ENCODE results near the gene DOK5.
"Not testable (repeated sequence)": the region's sequence is repeated elsewhere in the genome, so short reads cannot be mapped to it uniquely, and the experiment has no call there.

The DOK5 gene

DNA sequence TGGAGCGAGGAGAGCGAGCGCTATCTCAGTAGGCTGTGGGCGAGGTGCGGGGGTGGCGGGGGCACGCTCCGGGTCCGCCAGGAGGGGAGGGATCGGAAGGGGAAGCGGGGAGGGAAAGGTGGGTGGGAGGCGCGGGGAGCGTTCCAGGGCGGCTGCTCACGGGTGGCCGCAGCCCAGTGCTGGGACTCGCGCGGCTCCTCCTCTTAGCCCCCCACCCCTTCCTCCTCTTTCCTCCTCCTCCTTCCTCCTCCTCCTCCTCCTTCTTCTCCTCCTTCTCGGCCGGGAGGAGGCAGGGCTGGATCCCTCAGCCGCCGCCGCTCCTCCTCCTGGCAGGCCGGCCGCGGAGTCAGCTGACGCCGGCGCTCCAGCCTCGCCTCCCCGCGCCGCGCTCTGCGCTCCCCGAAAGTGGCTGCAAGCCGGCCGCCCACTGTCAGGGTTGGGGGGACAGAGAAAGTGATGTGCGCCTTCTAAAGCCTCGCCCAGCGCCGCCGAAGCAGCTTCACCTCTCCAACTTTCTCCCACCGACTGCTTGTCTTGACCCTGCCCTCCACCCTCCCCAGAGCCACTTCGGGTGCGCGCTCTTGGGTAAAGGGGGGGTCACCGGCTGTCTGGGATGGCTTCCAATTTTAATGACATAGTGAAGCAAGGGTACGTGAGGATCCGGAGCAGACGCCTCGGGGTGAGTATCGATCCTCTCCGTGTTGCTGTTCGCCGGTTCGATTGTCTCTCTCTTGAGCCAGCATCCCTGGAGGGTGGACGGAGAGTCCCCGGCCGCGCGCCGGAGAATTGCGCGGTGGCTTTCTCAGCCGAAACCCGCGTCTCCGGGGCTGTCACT, at the start of gene DOK5:
DOK5 (plus strand) TSS at position 260 of the 835 bp plus-strand sequence; CDS start at position 614, 354 bp downstream.
- Mint-ChIP-seq H3K36me3 (no peaks in the 10 kb centered on the region), H3K9me3 (peaks cover 2% of the 10 kb centered on the region), H3K27me3 (peaks cover 20% of the 10 kb centered on the region), H3K4me3 (no peak within 1 kb of the TSS), H3K4me1 (peaks cover 2% of the 10 kb centered on the region), H3K27ac (no peak within 1 kb of the TSS)
- no peak for DNase-seq (ENCODE audit: low spot score in 2 of 2)
- no peak for ATAC-seq (ENCODE audit: low read depth)

DNA sequence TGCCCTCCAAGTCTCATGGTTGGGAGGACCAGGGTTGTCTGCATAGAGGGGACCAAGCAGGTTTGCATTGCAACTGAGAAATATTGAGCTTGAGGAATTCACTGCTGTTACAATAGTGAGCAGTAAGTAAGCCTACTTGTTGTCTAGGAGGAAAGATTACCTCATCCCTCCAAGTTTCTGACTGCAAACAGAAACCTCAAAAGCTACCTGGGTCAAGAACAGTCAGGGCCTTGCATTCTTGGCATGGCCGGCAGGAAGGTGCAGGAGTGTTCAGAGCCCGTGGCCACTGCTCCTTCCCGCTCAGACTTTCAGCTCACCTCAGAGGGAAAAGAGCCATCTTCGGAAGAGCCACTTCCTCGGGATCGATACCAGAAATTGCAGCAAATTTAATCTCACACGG, 46.0 kb upstream of the DOK5 start:
- Mint-ChIP-seq H3K27me3 (peaks cover 2% of the 10 kb centered on the region), H3K4me1 (no peaks in the 10 kb centered on the region), H3K9me3 (peaks cover 7% of the 10 kb centered on the region), H3K27ac (no peak overlapping the region), H3K36me3 (peaks cover 5% of the 10 kb centered on the region), H3K4me3 (no peak overlapping the region)
- DNase-seq (ENCODE audit: low spot score in 2 of 2) (no peak), ATAC-seq (ENCODE audit: low read depth) (no peak)

GRCh38 chr20:54431156-54431944, 44.0 kb upstream of the DOK5 start:
- Mint-ChIP-seq H3K36me3 (no peaks in the 10 kb centered on the region), H3K27me3 (peaks cover 2% of the 10 kb centered on the region), H3K27ac (no peak overlapping the region), H3K4me3 (no peak overlapping the region), H3K4me1 (no peaks in the 10 kb centered on the region), H3K9me3 (no peaks in the 10 kb centered on the region)
- ATAC-seq (ENCODE audit: low read depth) (no peak), DNase-seq (ENCODE audit: low spot score in 2 of 2) (no peak)

GRCh38 chr20:54432966-54433365, 42.4 kb upstream of the DOK5 start:
- peaks cover 2% of the 10 kb centered on the region for H3K27me3 Mint-ChIP-seq
- H3K27ac Mint-ChIP-seq = no peak overlapping the region
- ATAC-seq (ENCODE audit: low read depth) = no peak
- H3K9me3 Mint-ChIP-seq = no peaks in the 10 kb centered on the region
- no peak for DNase-seq (ENCODE audit: low spot score in 2 of 2)
- H3K4me1 Mint-ChIP-seq = no peaks in the 10 kb centered on the region
- no peak overlapping the region for H3K4me3 Mint-ChIP-seq
- H3K36me3 Mint-ChIP-seq = no peaks in the 10 kb centered on the region

DNA sequence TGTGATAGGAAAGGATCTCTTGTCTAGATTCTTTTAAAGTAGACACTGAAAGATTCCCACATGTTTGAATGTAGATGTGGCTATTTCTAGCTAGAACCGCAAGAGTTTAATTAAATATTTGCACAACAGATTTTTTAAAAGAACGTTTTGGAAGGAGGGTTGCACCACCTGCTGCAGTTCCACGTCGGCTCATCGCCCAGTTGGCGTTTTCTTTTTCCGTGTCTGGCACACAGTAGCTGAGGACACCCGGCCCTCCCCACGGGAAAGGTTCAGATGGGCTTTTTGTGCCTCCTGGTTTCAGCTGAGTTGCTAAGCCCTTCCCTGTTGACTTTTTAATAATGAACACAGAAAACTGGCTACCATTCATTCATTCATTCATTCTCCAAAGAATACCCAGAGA, 41.8 kb upstream of the DOK5 start:
- peaks cover 2% of the 10 kb centered on the region for H3K27me3 Mint-ChIP-seq
- H3K9me3 Mint-ChIP-seq = no peaks in the 10 kb centered on the region
- no peak overlapping the region for H3K27ac Mint-ChIP-seq
- ATAC-seq (ENCODE audit: low read depth) (no peak), DNase-seq (ENCODE audit: low spot score in 2 of 2) (no peak)
- H3K4me1 Mint-ChIP-seq = no peaks in the 10 kb centered on the region
- no peaks in the 10 kb centered on the region for H3K36me3 Mint-ChIP-seq
- H3K4me3 Mint-ChIP-seq = no peak overlapping the region

GRCh38 chr20:54434196-54434595, 41.2 kb upstream of the DOK5 start:
- DNase-seq (ENCODE audit: low spot score in 2 of 2) = no peak
- ATAC-seq (ENCODE audit: low read depth) = no peak
- H3K36me3 Mint-ChIP-seq = no peaks in the 10 kb centered on the region
- no peaks in the 10 kb centered on the region for H3K4me1 Mint-ChIP-seq
- H3K9me3 Mint-ChIP-seq = no peaks in the 10 kb centered on the region
- peaks cover 3% of the 10 kb centered on the region for H3K27me3 Mint-ChIP-seq
- no peak overlapping the region for H3K27ac Mint-ChIP-seq
- no peak overlapping the region for H3K4me3 Mint-ChIP-seq

DNA sequence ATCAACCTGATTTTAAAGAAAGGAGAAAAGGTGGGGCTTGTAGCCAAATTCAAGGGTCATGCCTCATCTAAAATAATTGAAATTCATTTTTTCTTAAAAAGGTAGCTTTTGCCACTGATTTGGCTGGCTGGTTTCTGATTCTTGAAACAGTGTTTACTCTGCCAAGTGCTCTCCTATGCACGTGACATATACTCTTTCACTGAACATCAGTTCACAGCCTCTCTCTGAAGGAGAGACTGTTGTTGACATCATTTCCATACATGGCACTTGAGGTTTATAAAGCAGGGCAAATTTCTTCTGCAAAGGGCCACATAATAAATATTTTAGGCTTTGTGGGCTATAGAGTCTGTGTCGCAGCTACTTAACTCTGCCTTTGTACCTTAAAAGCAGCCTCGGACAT, 40.4 kb upstream of the DOK5 start:
- no peaks in the 10 kb centered on the region for H3K4me1 Mint-ChIP-seq
- H3K4me3 Mint-ChIP-seq = no peak overlapping the region
- DNase-seq (ENCODE audit: low spot score in 2 of 2) (no peak), ATAC-seq (ENCODE audit: low read depth) (no peak)
- H3K27me3 Mint-ChIP-seq = peaks cover 6% of the 10 kb centered on the region
- H3K27ac Mint-ChIP-seq = no peak overlapping the region
- no peaks in the 10 kb centered on the region for H3K36me3 Mint-ChIP-seq
- no peaks in the 10 kb centered on the region for H3K9me3 Mint-ChIP-seq

GRCh38 chr20:54436410-54436809, 39.0 kb upstream of the DOK5 start:
- H3K36me3 Mint-ChIP-seq; H3K9me3 Mint-ChIP-seq; H3K27me3 Mint-ChIP-seq; ATAC-seq (ENCODE audit: low read depth); H3K4me1 Mint-ChIP-seq; DNase-seq (ENCODE audit: low spot score in 2 of 2); H3K4me3 Mint-ChIP-seq; H3K27ac Mint-ChIP-seq: not testable (repeated sequence)

- no peak overlapping the region for H3K27ac Mint-ChIP-seq
Observed at GRCh38 chr20:54438166-54438565, 37.2 kb upstream of the DOK5 start.

GRCh38 chr20:54450207-54450606, 25.2 kb upstream of the DOK5 start:
- Mint-ChIP-seq H3K4me1 (no peaks in the 10 kb centered on the region), H3K4me3 (no peak overlapping the region), H3K27me3 (no peaks in the 10 kb centered on the region), H3K9me3 (peaks cover 11% of the 10 kb centered on the region), H3K36me3 (no peaks in the 10 kb centered on the region), H3K27ac (no peak overlapping the region)
- ATAC-seq (ENCODE audit: low read depth) = no peak
- no peak for DNase-seq (ENCODE audit: low spot score in 2 of 2)

More at GRCh38 chr20:54438166-54438565, 37.2 kb upstream of the DOK5 start:
- DNase-seq (ENCODE audit: low spot score in 2 of 2) (no peak), ATAC-seq (ENCODE audit: low read depth) (no peak)
- H3K9me3 Mint-ChIP-seq = no peaks in the 10 kb centered on the region
- no peaks in the 10 kb centered on the region for H3K4me1 Mint-ChIP-seq
- H3K4me3 Mint-ChIP-seq = no peak overlapping the region
- no peaks in the 10 kb centered on the region for H3K36me3 Mint-ChIP-seq
- peaks cover 6% of the 10 kb centered on the region for H3K27me3 Mint-ChIP-seq

- Mint-ChIP-seq H3K36me3 (no peaks in the 10 kb centered on the region), H3K27me3 (no peaks in the 10 kb centered on the region), H3K4me3 (no peak overlapping the region), H3K9me3 (peaks cover 11% of the 10 kb centered on the region), H3K27ac (no peak overlapping the region), H3K4me1 (no peaks in the 10 kb centered on the region)
- DNase-seq (ENCODE audit: low spot score in 2 of 2) (no peak), ATAC-seq (ENCODE audit: low read depth) (no peak)
Observed at GRCh38 chr20:54451171-54451570, 24.2 kb upstream of the DOK5 start.

DNA sequence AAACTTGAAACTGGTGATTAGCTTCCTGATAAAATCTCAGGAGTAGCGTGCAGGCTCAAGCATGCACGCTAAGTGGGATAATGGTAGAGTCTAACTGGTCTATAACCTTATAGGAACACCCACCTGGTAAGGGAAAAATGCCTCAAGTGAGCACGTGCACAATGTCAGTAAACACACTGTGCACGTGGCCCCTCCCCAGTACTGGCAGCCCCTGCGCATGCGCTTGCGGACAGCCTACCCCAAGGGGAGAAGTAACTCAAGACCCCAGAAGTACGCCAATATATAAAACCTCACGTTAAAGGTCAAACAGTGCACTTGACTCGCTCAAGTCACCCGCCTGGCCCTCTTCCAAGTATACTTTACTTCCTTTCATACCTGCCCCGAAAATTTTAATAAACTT, 23.1 kb upstream of the DOK5 start:
- DNase-seq (ENCODE audit: low spot score in 2 of 2) = no peak
- ATAC-seq (ENCODE audit: low read depth) = no peak
- Mint-ChIP-seq H3K27ac (no peak overlapping the region), H3K27me3 (no peaks in the 10 kb centered on the region), H3K9me3 (peaks cover 8% of the 10 kb centered on the region), H3K4me1 (no peaks in the 10 kb centered on the region), H3K36me3 (no peaks in the 10 kb centered on the region), H3K4me3 (no peak overlapping the region)

DNA sequence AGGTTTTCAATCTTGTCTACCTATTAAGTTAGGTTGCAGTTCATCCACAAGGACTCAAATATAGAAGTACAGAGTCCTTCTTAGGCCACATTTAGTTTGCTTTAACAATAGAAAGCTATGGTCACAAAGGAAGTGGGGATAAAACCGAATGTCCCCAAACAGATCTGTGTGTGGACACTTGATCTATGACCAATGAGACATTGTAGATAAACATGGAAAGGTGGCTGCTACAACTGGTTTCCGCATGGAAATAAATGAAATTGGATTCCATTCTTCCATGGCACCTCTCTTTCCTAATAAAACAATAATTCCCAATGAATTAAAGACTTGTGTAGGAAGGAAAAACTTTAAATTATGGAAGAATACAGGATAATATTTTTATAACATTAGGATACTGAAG, 20.4 kb upstream of the DOK5 start:
- no peak for ATAC-seq (ENCODE audit: low read depth)
- Mint-ChIP-seq H3K4me1 (no peaks in the 10 kb centered on the region), H3K4me3 (no peak overlapping the region), H3K27ac (no peak overlapping the region), H3K27me3 (peaks cover 3% of the 10 kb centered on the region), H3K36me3 (no peaks in the 10 kb centered on the region), H3K9me3 (peaks cover 9% of the 10 kb centered on the region)
- no peak for DNase-seq (ENCODE audit: low spot score in 2 of 2)

DNA sequence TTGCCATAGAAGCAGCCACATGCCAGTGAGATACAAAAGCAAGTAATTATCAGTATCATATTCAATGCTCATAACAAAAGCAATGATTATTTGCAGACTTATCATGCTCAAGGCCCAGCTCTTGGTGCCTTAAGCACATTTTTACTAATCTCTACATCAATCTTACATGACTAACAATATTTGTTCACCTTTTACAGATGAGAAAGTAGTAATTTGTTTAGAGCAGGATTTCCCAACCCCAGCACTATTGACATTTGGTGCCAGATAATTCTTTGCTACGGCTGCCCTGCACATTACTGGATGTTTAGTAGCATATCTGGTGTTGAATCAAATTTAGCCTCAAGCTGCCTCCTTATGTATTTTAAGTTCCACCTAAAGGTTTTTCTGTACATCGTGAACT, 19.0 kb upstream of the DOK5 start:
- peaks cover 10% of the 10 kb centered on the region for H3K9me3 Mint-ChIP-seq
- ATAC-seq (ENCODE audit: low read depth) (no peak), DNase-seq (ENCODE audit: low spot score in 2 of 2) (no peak)
- peaks cover 3% of the 10 kb centered on the region for H3K27me3 Mint-ChIP-seq
- H3K4me3 Mint-ChIP-seq = no peak overlapping the region
- no peak overlapping the region for H3K27ac Mint-ChIP-seq
- no peaks in the 10 kb centered on the region for H3K36me3 Mint-ChIP-seq
- no peaks in the 10 kb centered on the region for H3K4me1 Mint-ChIP-seq

Measured in memory B cell (primary cell).